HG03095 (cell line): ENCODE data around the gene ELFN2.
"Not testable (repeated sequence)": the region's sequence is repeated elsewhere in the genome, so short reads cannot be mapped to it uniquely, and the experiment has no call there.

Experiments used
- ATAC-seq: cut with Tn5 transposase; IDR thresholded peaks from one replicate; pipeline ENCODE4 v1.9.1; 2021; ENCODE audit warnings: moderate library complexity; ENCODE audit not compliant: unreplicated experiment

Gene ELFN2

GRCh38 chr22:37411655-37412054 is 15.6 kb downstream of the ELFN2 start:
- ATAC-seq = no peak

GRCh38 chr22:37410174-37411055 is 16.9 kb downstream of the ELFN2 start:
- ATAC-seq = no peak

- no peak for ATAC-seq
Observed at GRCh38 chr22:37409459-37410050, 17.7 kb downstream of the ELFN2 start.

- no peak for ATAC-seq
Observed at GRCh38 chr22:37409031-37409430, 18.2 kb downstream of the ELFN2 start.

- ATAC-seq = no peak
Observed at GRCh38 chr22:37407856-37408255, 19.4 kb downstream of the ELFN2 start.

GRCh38 chr22:37406441-37407235 is 20.6 kb downstream of the ELFN2 start:
- no peak for ATAC-seq

- no peak for ATAC-seq
Observed at GRCh38 chr22:37404091-37404490, 23.2 kb downstream of the ELFN2 start.

GRCh38 chr22:37403267-37403960 is 23.9 kb downstream of the ELFN2 start:
- no peak for ATAC-seq

GRCh38 chr22:37402184-37402506 is 25.1 kb downstream of the ELFN2 start:
- ATAC-seq = no peak

- no peak for ATAC-seq
Observed at GRCh38 chr22:37401401-37402183, 25.7 kb downstream of the ELFN2 start.

GRCh38 chr22:37400719-37401118 is 26.6 kb downstream of the ELFN2 start:
- no peak for ATAC-seq

- not testable (repeated sequence) for ATAC-seq
Observed at GRCh38 chr22:37399457-37399856, 27.8 kb downstream of the ELFN2 start.

- no peak for ATAC-seq
Observed at GRCh38 chr22:37397226-37397625, 30.1 kb downstream of the ELFN2 start.

- ATAC-seq = no peak
Observed at GRCh38 chr22:37396488-37397084, 30.7 kb downstream of the ELFN2 start.

GRCh38 chr22:37394341-37394740 is 32.9 kb downstream of the ELFN2 start:
- no peak for ATAC-seq

GRCh38 chr22:37393746-37394145 is 33.5 kb downstream of the ELFN2 start:
- no peak for ATAC-seq

- ATAC-seq = no peak
Observed at GRCh38 chr22:37392721-37393328, 34.5 kb downstream of the ELFN2 start.

GRCh38 chr22:37391702-37392101 is 35.6 kb downstream of the ELFN2 start:
- no peak for ATAC-seq

GRCh38 chr22:37390075-37390474 is 37.2 kb downstream of the ELFN2 start:
- no peak for ATAC-seq

- no peak for ATAC-seq
Observed at GRCh38 chr22:37388538-37388937, 38.7 kb downstream of the ELFN2 start.
